Measurements from ENCODE around the gene EPB41L1. TPM values are rescaled to one million over a fixed set of nuclear protein-coding genes. Genes with fewer than 3 reads are reported as not detected.

Gene EPB41L1
- polyA plus RNA-seq, 1 donor from 2014 or later, result 38.2 TPM

- no peaks in the 10 kb centered on the region for H4K20me1 ChIP-seq (ENCODE audit: insufficient read depth)
- H3K4me3 ChIP-seq (ENCODE audit: low read length), result no peak overlapping the region
- peaks cover 12% of the 10 kb centered on the region for H3K79me2 ChIP-seq (replicated peaks; ENCODE audit: insufficient read depth, low read length)
- no peaks in the 10 kb centered on the region for H3K9me2 ChIP-seq (ENCODE audit: insufficient read depth, low read length)
- H3F3A ChIP-seq (ENCODE audit: insufficient read depth, low read length, poor library complexity, severe bottlenecking), result no peaks in the 10 kb centered on the region
- TF ChIP-seq EP300 (conservative IDR thresholded peaks at IDR 0.05; ENCODE audit: poor library complexity, severe bottlenecking) (no peak), POLR2AphosphoS5 (IDR thresholded peaks at IDR 0.05) (no peak), EZH2 (IDR thresholded peaks at IDR 0.05; ENCODE audit: borderline replicate concordance, insufficient read depth, low read length, poor library complexity, severe bottlenecking) (no peak)
- no peak overlapping the region for H3K27ac ChIP-seq (ENCODE audit: low read length)
- H3K9ac ChIP-seq (ENCODE audit: low read length), result no peak overlapping the region
- H3K9me3 ChIP-seq (ENCODE audit: low read length), result no peaks in the 10 kb centered on the region
- no peaks in the 10 kb centered on the region for H3K36me3 ChIP-seq (ENCODE audit: insufficient read depth, low read length)
- H3K4me2 ChIP-seq (ENCODE audit: low read length), result no peak overlapping the region
- no peak overlapping the region for H2AFZ ChIP-seq (ENCODE audit: low read depth, low read length)
- H3K27me3 ChIP-seq (ENCODE audit: insufficient read depth, low read depth, low read length), result no peaks in the 10 kb centered on the region
These were observed 3.1 kb downstream of the EPB41L1 start for GRCh38 chr20:36157610-36158009.

GRCh38 chr20:36158160-36158741, 3.7 kb downstream of the EPB41L1 start:
- H3K9me3 ChIP-seq (ENCODE audit: low read length), result no peaks in the 10 kb centered on the region
- no peak overlapping the region for H2AFZ ChIP-seq (ENCODE audit: low read depth, low read length)
- no peak overlapping the region for H3K4me2 ChIP-seq (ENCODE audit: low read length)
- peaks cover 12% of the 10 kb centered on the region for H3K79me2 ChIP-seq (replicated peaks; ENCODE audit: insufficient read depth, low read length)
- H3K4me3 ChIP-seq (ENCODE audit: low read length), result no peak overlapping the region
- H3K9me2 ChIP-seq (ENCODE audit: insufficient read depth, low read length), result no peaks in the 10 kb centered on the region
- TF ChIP-seq MXI1 (conservative IDR thresholded peaks at IDR 0.05; ENCODE audit: poor library complexity, severe bottlenecking), result no peak
- no peaks in the 10 kb centered on the region for H4K20me1 ChIP-seq (ENCODE audit: insufficient read depth)
- no peaks in the 10 kb centered on the region for H3F3A ChIP-seq (ENCODE audit: insufficient read depth, low read length, poor library complexity, severe bottlenecking)
- no peaks in the 10 kb centered on the region for H3K36me3 ChIP-seq (ENCODE audit: insufficient read depth, low read length)
- H3K27ac ChIP-seq (ENCODE audit: low read length), result no peak overlapping the region
- H3K9ac ChIP-seq (ENCODE audit: low read length), result no peak overlapping the region
- no peaks in the 10 kb centered on the region for H3K27me3 ChIP-seq (ENCODE audit: insufficient read depth, low read depth, low read length)

DNA sequence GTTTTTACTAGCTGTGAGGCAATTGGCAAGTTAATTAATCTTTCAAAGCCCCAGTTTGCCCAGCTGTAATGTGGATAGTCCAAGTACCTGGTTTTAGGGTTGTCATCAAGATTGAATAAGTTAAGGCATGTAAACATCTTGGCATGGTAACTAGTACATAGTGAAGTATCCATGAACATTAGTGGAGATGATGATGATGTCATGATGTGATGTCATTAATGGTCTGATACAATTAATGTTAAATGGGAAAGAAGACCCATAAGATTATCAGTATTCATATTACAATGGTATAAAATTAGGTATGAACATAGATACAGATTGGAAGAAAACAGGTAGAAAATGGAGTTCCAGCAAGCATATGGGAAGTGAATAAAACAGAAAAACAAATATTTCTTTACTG, 5.3 kb downstream of the EPB41L1 start:
- H3K4me3 ChIP-seq (ENCODE audit: low read length), result no peak overlapping the region
- no peaks in the 10 kb centered on the region for H3K9me2 ChIP-seq (ENCODE audit: insufficient read depth, low read length)
- H3K9me3 ChIP-seq (ENCODE audit: low read length), result no peaks in the 10 kb centered on the region
- H3K27me3 ChIP-seq (ENCODE audit: insufficient read depth, low read depth, low read length), result no peaks in the 10 kb centered on the region
- peaks cover 11% of the 10 kb centered on the region for H3K79me2 ChIP-seq (replicated peaks; ENCODE audit: insufficient read depth, low read length)
- TF ChIP-seq, protein P1, sequence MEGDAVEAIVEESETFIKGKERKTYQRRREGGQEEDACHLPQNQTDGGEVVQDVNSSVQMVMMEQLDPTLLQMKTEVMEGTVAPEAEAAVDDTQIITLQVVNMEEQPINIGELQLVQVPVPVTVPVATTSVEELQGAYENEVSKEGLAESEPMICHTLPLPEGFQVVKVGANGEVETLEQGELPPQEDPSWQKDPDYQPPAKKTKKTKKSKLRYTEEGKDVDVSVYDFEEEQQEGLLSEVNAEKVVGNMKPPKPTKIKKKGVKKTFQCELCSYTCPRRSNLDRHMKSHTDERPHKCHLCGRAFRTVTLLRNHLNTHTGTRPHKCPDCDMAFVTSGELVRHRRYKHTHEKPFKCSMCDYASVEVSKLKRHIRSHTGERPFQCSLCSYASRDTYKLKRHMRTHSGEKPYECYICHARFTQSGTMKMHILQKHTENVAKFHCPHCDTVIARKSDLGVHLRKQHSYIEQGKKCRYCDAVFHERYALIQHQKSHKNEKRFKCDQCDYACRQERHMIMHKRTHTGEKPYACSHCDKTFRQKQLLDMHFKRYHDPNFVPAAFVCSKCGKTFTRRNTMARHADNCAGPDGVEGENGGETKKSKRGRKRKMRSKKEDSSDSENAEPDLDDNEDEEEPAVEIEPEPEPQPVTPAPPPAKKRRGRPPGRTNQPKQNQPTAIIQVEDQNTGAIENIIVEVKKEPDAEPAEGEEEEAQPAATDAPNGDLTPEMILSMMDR (IDR thresholded peaks at IDR 0.05; ENCODE audit: poor library complexity, severe bottlenecking), result no peak
- TF ChIP-seq POLR2AphosphoS5 (IDR thresholded peaks at IDR 0.05), result no peak
- no peak for TF ChIP-seq RAD21 (conservative IDR thresholded peaks at IDR 0.05)
- no peak for TF ChIP-seq REST (IDR thresholded peaks at IDR 0.05; ENCODE audit: borderline replicate concordance)
- no peak for TF ChIP-seq EP300 (conservative IDR thresholded peaks at IDR 0.05; ENCODE audit: poor library complexity, severe bottlenecking)
- no peak for TF ChIP-seq TAF1 (IDR thresholded peaks at IDR 0.05; ENCODE audit: low read depth)
- no peak for TF ChIP-seq MXI1 (conservative IDR thresholded peaks at IDR 0.05; ENCODE audit: poor library complexity, severe bottlenecking)
- TF ChIP-seq EZH2 (IDR thresholded peaks at IDR 0.05; ENCODE audit: borderline replicate concordance, insufficient read depth, low read length, poor library complexity, severe bottlenecking), result no peak
- no peak for TF ChIP-seq SMC3 (conservative IDR thresholded peaks at IDR 0.05; ENCODE audit: poor library complexity)
- no peak overlapping the region for H3K9ac ChIP-seq (ENCODE audit: low read length)
- no peaks in the 10 kb centered on the region for H4K20me1 ChIP-seq (ENCODE audit: insufficient read depth)
- no peaks in the 10 kb centered on the region for H3K36me3 ChIP-seq (ENCODE audit: insufficient read depth, low read length)
- no peaks in the 10 kb centered on the region for H3F3A ChIP-seq (ENCODE audit: insufficient read depth, low read length, poor library complexity, severe bottlenecking)
- no peak overlapping the region for H2AFZ ChIP-seq (ENCODE audit: low read depth, low read length)
- no peak overlapping the region for H3K4me2 ChIP-seq (ENCODE audit: low read length)
- H3K27ac ChIP-seq (ENCODE audit: low read length), result no peak overlapping the region
